COLO668 (cell line): ENCODE data around the gene C2orf72.
"Not testable (repeated sequence)": the region's sequence is repeated elsewhere in the genome, so short reads cannot be mapped to it uniquely, and the experiment has no call there.

Source experiments
- DNase-seq: peaks from one replicate; lab custom pipeline; 2025; ENCODE audit not compliant: unreplicated experiment; lab: John Stamatoyannopoulos, UW

C2orf72 gene

DNA sequence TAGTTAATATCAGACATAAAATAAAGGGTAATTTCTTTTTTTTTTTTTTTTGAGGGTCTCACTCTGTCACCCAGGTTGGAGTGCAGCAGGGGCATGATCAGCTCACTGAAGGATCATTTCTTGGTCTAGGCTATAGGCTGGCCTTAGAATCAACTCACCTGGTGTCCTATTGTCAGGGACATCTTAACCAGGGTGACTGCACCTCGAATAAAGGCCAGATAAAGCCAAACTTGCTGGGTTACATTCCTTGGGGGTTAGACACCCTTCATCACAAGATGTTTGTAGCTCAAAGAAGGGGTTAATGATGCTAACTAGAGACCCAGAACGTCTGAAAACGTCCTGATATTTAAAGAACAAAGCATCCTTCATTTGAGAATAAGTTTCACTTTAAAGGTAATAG lies 23.5 kb upstream of the C2orf72 start:
- DNase-seq, result no peak

DNA sequence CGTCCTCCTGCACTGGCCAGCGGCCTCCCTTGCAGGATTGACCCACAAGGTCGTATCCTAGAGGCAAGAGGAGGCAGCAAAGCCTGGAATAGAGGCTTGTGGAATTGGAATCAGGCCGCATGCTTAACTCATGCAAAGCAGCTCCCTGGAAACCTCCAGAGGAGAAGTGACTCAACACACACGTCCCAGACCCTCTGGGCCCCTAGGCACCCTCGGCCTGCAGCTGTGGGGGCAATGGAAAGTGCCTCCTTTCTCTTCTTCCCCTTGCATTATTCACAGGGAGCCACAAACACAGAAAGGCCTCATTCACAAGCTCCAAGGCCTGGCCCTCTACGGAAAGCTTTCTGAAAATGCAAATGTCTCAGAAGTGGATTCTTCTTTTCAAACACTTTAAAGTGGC lies 21.8 kb upstream of the C2orf72 start:
- no peak for DNase-seq

GRCh38 chr2:231015926-231016325 lies 21.4 kb upstream of the C2orf72 start:
- DNase-seq, result no peak

- no peak for DNase-seq
Observed at GRCh38 chr2:231016566-231017230, 20.6 kb upstream of the C2orf72 start.

DNA sequence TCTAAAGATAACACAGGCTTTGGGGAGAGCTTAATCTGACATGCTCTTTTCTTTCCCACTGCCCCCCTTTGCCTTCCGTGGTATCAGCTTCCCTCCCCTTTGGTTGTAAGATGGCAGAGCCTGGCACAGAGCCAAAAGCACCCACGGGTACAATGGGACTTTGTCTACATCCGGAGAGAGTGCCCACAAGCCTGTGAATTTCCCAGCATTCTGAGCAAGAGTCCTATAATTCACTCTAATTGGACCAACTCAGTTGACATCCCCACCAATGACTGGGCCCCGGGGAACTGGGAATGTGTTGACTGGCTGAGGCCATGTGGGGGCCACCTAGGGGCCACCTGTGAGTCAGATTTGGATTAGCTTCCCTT lies 20.1 kb upstream of the C2orf72 start:
- peak; percentile 47 for DNase-seq

- DNase-seq, result no peak
Observed at GRCh38 chr2:231018184-231018583, 19.1 kb upstream of the C2orf72 start.

GRCh38 chr2:231025059-231025458 lies 12.3 kb upstream of the C2orf72 start:
- DNase-seq, result not testable (repeated sequence)

- no peak for DNase-seq
Observed at GRCh38 chr2:231028889-231029288, 8.4 kb upstream of the C2orf72 start.

DNA sequence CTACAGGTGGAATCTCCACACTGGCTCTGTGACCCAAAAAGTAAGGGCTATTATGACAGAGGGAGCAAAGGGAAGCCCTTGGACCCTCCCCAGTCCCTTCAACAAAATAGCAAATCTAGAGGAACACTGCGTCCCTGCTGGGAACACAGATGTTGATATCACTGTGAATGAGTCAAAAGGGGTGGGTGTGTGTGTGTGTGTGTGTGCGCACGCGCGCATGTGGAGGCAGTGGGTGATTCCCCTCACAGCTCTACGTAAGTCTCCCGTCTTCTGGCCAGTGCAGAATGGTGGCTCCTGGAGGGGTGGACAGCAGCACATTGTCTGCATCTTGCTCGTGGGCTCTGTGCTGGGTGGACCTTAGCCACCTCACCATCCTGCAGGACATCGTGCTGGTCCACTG lies 7.8 kb upstream of the C2orf72 start:
- no peak for DNase-seq

DNA sequence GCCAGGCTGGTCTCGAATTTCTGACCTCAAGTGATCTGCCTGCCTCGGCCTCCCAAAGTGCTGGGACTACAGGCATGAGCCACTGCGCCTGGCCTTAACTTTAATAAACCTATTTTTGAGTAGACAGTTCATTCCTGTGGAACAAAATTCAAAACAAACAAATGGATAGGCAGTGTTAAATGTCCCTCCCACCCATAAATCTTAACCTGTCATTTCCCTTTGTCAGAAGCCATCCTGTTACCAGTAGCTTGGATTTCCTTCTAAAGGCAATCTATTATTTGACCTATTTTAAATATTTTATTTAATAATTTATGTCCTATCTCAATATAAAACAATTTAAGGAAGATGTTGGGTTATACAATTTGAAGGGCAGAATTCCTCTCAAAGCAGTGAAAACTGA lies 6.6 kb upstream of the C2orf72 start:
- DNase-seq, result no peak

DNA sequence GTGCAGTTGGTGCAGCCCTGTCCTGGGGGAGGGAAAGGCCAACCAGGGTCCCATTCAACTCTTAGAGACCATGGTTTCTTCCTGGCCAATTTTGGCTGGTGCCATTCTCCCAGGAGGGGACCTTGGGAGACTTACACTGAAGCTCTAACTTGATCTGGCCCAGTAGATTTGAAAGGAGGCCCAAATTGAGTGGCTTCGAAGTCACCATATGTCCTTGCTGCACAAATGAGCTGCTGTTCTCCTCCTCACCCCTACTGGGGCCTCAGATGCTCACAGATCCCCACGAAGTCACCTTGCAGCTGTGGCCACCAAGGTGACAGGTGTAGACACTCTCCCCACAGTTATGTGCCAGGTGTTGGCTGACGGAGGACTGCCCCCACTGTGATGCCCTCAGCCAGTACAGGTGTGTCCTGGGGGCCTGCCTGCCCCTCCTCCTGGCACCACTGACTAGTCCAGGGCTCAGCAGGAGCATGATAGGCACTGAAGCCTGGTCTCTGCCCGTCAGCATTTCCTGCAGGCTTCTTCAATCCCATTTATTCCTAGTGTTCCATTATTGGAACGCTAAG lies 4.7 kb upstream of the C2orf72 start:
- peak; percentile 27 for DNase-seq

GRCh38 chr2:231033147-231034132 lies 3.9 kb upstream of the C2orf72 start:
- DNase-seq, result no peak

- DNase-seq, result no peak
Observed at GRCh38 chr2:231034291-231034882, 2.9 kb upstream of the C2orf72 start.

GRCh38 chr2:231036131-231036530 lies 1.2 kb upstream of the C2orf72 start:
- DNase-seq, result no peak

GRCh38 chr2:231036578-231037106 lies 681 bp upstream of the C2orf72 start:
- no peak for DNase-seq

GRCh38 chr2:231037731-231038482 lies 584 bp downstream of the C2orf72 start:
- DNase-seq, result peak; percentile 60

- DNase-seq, result no peak
Observed at GRCh38 chr2:231038483-231039293, 1.4 kb downstream of the C2orf72 start.

DNA sequence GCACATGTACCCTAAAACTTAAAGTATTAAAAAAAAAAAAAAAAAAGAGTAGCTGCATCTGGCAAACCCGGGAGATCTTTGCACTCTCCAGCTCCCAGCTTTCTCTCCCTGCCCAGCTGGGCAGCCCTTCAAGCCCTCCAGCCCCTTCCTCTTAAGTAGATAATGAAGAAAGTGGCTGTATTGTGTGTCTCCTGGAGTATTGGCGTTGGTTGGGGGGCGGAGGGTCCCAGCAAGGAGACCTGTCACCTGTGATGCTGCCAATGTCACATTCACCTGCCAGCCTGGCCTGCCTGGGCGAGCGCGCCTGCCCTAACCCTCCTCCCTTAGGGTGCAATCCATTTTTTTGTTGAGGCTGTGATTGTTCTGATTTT lies 2.0 kb downstream of the C2orf72 start:
- DNase-seq, result no peak

DNA sequence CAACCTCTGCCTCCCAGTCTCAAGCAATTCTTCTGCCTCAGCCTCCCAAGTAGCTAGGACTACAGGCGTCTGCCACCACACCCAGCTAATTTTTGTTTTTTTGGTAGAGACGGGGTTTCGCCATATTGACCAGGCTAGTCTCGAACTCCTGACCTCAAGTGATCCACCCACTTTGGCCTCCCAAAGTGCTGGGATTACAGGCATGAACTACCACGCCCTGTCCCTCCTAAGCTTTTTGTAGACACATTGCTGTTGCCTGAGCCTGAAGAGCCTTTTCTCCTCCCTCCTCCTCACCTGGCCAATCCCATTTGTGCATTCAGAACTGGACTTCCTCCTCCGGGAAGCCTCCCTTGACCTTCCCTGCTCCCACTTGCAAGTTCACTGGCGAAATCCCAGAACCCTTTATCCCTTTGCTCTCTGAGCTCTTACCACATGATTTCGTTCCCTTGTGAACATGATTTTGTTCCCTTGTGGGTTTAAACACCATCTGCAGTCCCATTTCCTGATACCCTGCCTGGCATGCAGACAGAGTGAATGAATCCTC lies 2.6 kb downstream of the C2orf72 start:
- DNase-seq, result no peak
